Lower lobe of right lung (tissue), 2 donors: ENCODE measurements around the gene GNAQ. TPM values are rescaled to one million over a fixed set of nuclear protein-coding genes. Genes with fewer than 3 reads are reported as not detected.

ENCODE experiments used
- ATAC-seq, 2 donors: fragments of 200-7000 bp; cut with Tn5 transposase; one replicate each; pipeline ENCODE4 v1.9.1; 2020 to 2022; ENCODE audit warnings: mild to moderate bottlenecking in 2 of 2, moderate library complexity in 2 of 2
- DNase-seq: peaks from one replicate; pipeline ENCODE4 v3.0.0-alpha.2; 2020
- H3K27ac ChIP-seq: fragments of 200-600 bp; one replicate; pipeline ENCODE4 v1.8.0; 2022
- H3K27me3 ChIP-seq: fragments of 200-600 bp; one replicate; pipeline ENCODE4 v1.8.0; 2022; ENCODE audit warnings: low read depth
- H3K36me3 ChIP-seq: fragments of 200-600 bp; one replicate; pipeline ENCODE4 v1.8.0; 2022; ENCODE audit warnings: mild to moderate bottlenecking
- H3K4me1 ChIP-seq: fragments of 200-600 bp; one replicate; pipeline ENCODE4 v1.8.0; 2022
- H3K4me3 ChIP-seq: fragments of 200-600 bp; one replicate; pipeline ENCODE4 v1.8.0; 2022; ENCODE audit warnings: mild to moderate bottlenecking
- H3K9me3 ChIP-seq: fragments of 200-600 bp; one replicate; pipeline ENCODE4 v1.8.0; 2022
- intact Hi-C: fragments of 100-400 bp; cut with DNase I; formaldehyde crosslinking; loops from one replicate; pipeline ENCODE4 v1.11.0; 2022
- total RNA-seq: library from RNA; stranded (reverse); fragmentation: NEBNext Ultra II Directional; extraction: Animal tissue kit (Norgen Biotek cat#: 25700); gene quantifications from one replicate; pipeline ENCODE4 v1.2.1, GENCODE V29; 2021
- TF ChIP-seq, protein P1 (sequence below): fragments of 200-600 bp; IDR thresholded peaks from one replicate; pipeline ENCODE4 v1.8.0; 2022; ENCODE audit warnings: antibody characterized with exemption, mild to moderate bottlenecking
- donor health status: DM: no; HTN: yes; CAD: no; lungs with severe emphysema.

GNAQ gene
- total RNA-seq, 1 donor from 2014 or later = 130 TPM

DNA sequence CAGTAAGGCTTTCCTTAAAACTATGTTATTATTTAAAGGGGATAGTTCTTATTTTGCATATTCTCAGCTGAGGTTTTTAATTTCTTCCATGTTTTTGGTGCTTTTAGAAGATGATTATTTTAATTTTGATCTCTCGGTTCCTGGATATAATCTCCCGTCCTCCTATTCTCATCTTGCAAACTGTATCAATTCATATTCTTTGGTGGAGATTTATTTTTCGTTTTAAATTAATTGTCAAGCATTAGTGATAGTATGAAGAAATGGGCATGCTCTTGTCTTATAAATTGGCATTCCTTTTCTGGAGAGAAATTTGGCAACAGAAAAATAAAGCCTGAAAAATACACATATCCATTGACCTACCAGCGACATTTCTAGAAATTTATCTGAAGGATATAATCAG lies 15.5 kb upstream of the GNAQ start:
- Histone ChIP-seq H3K36me3 (no peaks in the 10 kb centered on the region), H3K27ac (no peak overlapping the region), H3K4me1 (no peaks in the 10 kb centered on the region), H3K27me3 (no peaks in the 10 kb centered on the region), H3K9me3 (no peaks in the 10 kb centered on the region), H3K4me3 (no peak overlapping the region)
- DNase-seq = no peak
- intact Hi-C loops = no loop called here
- ATAC-seq = no peak
- TF ChIP-seq, protein P1, sequence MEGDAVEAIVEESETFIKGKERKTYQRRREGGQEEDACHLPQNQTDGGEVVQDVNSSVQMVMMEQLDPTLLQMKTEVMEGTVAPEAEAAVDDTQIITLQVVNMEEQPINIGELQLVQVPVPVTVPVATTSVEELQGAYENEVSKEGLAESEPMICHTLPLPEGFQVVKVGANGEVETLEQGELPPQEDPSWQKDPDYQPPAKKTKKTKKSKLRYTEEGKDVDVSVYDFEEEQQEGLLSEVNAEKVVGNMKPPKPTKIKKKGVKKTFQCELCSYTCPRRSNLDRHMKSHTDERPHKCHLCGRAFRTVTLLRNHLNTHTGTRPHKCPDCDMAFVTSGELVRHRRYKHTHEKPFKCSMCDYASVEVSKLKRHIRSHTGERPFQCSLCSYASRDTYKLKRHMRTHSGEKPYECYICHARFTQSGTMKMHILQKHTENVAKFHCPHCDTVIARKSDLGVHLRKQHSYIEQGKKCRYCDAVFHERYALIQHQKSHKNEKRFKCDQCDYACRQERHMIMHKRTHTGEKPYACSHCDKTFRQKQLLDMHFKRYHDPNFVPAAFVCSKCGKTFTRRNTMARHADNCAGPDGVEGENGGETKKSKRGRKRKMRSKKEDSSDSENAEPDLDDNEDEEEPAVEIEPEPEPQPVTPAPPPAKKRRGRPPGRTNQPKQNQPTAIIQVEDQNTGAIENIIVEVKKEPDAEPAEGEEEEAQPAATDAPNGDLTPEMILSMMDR = no peak

DNA sequence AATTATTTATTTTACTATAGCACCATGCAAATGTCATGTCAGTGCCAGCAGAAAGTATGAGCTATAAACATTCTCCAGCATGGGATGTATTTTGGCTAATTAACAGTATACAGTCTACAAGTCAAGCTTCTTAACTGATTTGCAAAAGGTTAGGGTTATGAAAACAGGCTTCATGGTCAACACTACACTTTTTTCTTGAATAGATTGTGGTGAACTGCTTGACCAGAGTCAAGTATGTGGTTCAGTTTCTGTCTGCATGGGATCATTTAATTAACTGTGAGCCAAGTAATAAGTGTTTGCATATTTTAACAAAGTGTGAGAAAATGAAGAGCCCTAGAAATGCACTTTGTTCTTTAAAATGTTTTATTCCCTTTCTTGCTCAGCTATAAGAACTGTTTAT lies 14.5 kb upstream of the GNAQ start:
- intact Hi-C loops = no loop called here
- TF ChIP-seq, protein P1 = no peak
- Histone ChIP-seq H3K4me3 (no peak overlapping the region), H3K36me3 (no peaks in the 10 kb centered on the region), H3K27ac (no peak overlapping the region), H3K4me1 (no peaks in the 10 kb centered on the region), H3K27me3 (no peaks in the 10 kb centered on the region), H3K9me3 (no peaks in the 10 kb centered on the region)
- peak in 1 of 2 donors; percentile 44 for ATAC-seq
- DNase-seq = no peak

DNA sequence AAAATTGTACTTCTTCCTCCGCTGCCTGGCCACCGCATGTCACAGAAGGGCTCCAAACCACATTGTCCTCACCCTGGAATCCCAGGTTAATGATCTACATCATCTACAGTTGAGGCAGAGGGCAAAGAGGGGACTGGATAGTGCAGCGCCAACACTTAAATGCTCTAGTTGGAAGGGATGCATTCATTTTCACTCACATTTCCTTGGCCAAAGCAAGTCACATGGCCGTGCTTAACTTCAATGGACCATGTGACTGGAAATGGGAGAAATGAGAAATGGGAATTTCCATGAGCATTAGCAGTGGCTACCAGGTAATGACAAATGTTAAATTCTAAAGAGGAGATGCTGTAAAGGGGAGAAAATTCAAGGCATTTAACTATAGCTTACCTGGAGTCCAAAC lies 13.3 kb upstream of the GNAQ start:
- Histone ChIP-seq H3K27ac (no peak overlapping the region), H3K36me3 (no peaks in the 10 kb centered on the region), H3K4me3 (no peak overlapping the region), H3K27me3 (no peaks in the 10 kb centered on the region), H3K4me1 (no peaks in the 10 kb centered on the region), H3K9me3 (no peaks in the 10 kb centered on the region)
- TF ChIP-seq, protein P1 = no peak
- DNase-seq = no peak
- ATAC-seq = no peak
- intact Hi-C loops = no loop called here

DNA sequence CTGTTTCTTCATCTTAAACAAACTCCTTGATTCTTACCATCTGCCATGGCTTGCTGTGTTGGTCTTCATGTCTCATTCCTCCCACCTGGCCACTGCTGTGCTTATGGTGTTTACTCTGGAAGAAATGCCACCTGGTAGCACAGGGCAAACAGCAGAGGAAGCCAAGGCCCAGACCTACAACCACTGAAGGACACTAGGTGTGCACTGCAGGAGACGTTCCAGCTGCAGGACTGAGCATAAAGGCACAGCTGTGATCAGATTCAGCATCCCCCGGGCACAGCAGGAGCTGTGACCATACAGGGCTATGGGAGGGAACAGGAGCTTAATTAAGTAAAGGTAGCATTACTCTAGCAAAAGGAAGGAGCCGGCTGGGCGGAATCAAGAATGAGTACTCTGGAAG lies 12.6 kb upstream of the GNAQ start:
- Histone ChIP-seq H3K27ac (no peak overlapping the region), H3K36me3 (no peaks in the 10 kb centered on the region), H3K4me3 (no peak overlapping the region), H3K27me3 (no peaks in the 10 kb centered on the region), H3K9me3 (no peaks in the 10 kb centered on the region), H3K4me1 (no peaks in the 10 kb centered on the region)
- ATAC-seq (no peak), DNase-seq (no peak)
- TF ChIP-seq, protein P1 = no peak
- intact Hi-C loops = no loop called here

DNA sequence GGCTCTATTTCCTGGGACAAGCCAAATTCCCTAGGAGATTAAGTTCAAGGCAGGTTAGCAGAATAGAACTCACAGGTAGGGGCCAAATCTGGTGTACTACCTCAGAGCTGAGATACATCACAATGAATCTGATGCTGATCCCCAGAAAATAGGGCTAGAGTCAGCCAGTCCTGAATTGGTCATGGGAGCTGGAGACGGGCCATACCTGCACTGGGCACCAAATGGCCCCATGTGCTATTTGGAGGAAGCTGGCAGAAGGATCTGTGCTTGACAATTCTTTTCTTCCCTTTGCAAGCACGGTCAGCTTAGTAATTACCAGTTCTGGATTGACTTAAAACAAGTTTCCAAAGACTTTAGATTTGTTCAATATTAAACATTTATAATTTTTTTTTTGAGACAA lies 10.4 kb upstream of the GNAQ start:
- intact Hi-C loops = no loop called here
- DNase-seq (no peak), ATAC-seq (no peak)
- Histone ChIP-seq H3K4me1 (no peaks in the 10 kb centered on the region), H3K9me3 (no peaks in the 10 kb centered on the region), H3K27ac (no peak overlapping the region), H3K4me3 (no peak overlapping the region), H3K36me3 (no peaks in the 10 kb centered on the region), H3K27me3 (no peaks in the 10 kb centered on the region)
- TF ChIP-seq, protein P1 = no peak

DNA sequence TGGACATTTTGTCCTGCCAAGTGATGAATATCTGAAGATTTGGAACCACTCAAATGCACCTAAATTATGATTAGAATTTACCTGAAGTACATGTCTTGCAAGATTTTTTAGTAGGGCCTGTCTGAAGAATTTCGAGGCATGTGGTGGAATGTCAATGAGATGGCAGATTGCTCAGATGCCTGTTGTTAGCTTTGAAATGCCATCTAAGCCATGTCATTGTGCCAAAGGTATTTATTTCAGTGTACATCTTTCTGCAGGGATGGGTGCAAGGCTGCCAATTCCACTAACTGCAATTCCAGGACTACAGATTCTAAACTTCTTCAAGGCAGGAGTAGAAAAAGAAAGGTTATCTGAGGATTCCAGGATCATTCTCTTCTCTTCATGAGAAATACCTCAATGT lies 9.1 kb upstream of the GNAQ start:
- no peak overlapping the region for H3K4me3 ChIP-seq
- peaks cover 1% of the 10 kb centered on the region for H3K4me1 ChIP-seq
- no peaks in the 10 kb centered on the region for H3K36me3 ChIP-seq
- intact Hi-C loops = no loop called here
- no peaks in the 10 kb centered on the region for H3K9me3 ChIP-seq
- peak; percentile 45 to 61 for ATAC-seq
- H3K27ac ChIP-seq = no peak overlapping the region
- TF ChIP-seq, protein P1 = no peak
- H3K27me3 ChIP-seq = no peaks in the 10 kb centered on the region
- no peak for DNase-seq
